Suprapubic skin (tissue), 4 donors: ENCODE measurements around the gene GAS6. TPM values are rescaled to one million over a fixed set of nuclear protein-coding genes. Genes with fewer than 3 reads are reported as not detected.
"Not testable (repeated sequence)": the region's sequence is repeated elsewhere in the genome, so short reads cannot be mapped to it uniquely, and the experiment has no call there.

Experiments
- DNase-seq, 2 donors: peaks; one replicate each; pipeline ENCODE4 v3.0.0-alpha.2; 2019; ENCODE audit warnings: low spot score in 2 of 2
- H3K27ac ChIP-seq: fragments of 200-600 bp; sonication (generic); one replicate; pipeline ENCODE4 v1.5.1; 2019
- H3K27me3 ChIP-seq: fragments of 200-600 bp; sonication (generic); one replicate; pipeline ENCODE4 v1.5.1; 2019
- H3K36me3 ChIP-seq: fragments of 200-600 bp; sonication (generic); one replicate; pipeline ENCODE4 v1.5.1; 2019
- H3K4me1 ChIP-seq: fragments of 200-600 bp; sonication (generic); one replicate; pipeline ENCODE4 v1.5.1; 2019
- H3K4me3 ChIP-seq: fragments of 200-600 bp; sonication (generic); one replicate; pipeline ENCODE4 v1.5.1; 2019; ENCODE audit warnings: mild to moderate bottlenecking
- H3K9me3 ChIP-seq: fragments of 200-600 bp; sonication (generic); one replicate; pipeline ENCODE4 v1.5.1; 2019
- EP300 ChIP-seq: sonication (generic); formaldehyde crosslinking; IDR thresholded peaks from one replicate; pipeline ENCODE4 v1.6.1; 2017; ENCODE audit warnings: antibody characterized with exemption
- POLR2A ChIP-seq, 2 donors: fragments of 450-650 bp; IDR thresholded peaks; one replicate each; pipeline ENCODE4 v1.6.1; 2017; ENCODE audit warnings: antibody characterized with exemption in 2 of 2, mild to moderate bottlenecking in 2 of 2, moderate library complexity in 2 of 2
- POLR2AphosphoS5 ChIP-seq, 3 donors: sonication (generic); formaldehyde crosslinking; IDR thresholded peaks; one replicate each; pipeline ENCODE4 v1.6.1; 2017; ENCODE audit warnings: antibody characterized with exemption in 3 of 3
- WGBS: methylation state at CpG from one replicate; pipeline ENCODE4 v1.1.5; 2018; 5-methylcytosine and 5-hydroxymethylcytosine counted together
- total RNA-seq, 4 donors: library from RNA; depleted of rRNA; stranded (reverse); fragments of >200 nt; gene quantifications; one replicate each; pipeline ENCODE4 v1.1.0, GENCODE V29; 2016
- TF ChIP-seq, protein P1 (sequence below), 2 donors: fragments of 200-600 bp in 1 of 2; fragments of 450-650 bp in 1 of 2; sonication (generic) in 1 of 2; IDR thresholded peaks; one replicate each; pipeline ENCODE4 v1.5.1; 2016 to 2019; ENCODE audit warnings: antibody characterized with exemption in 2 of 2, mild to moderate bottlenecking in 1 of 2, moderate library complexity in 1 of 2

GAS6 gene
- total RNA-seq, 4 donors from 2014 or later: 175 to 286 (median 224) TPM

DNA sequence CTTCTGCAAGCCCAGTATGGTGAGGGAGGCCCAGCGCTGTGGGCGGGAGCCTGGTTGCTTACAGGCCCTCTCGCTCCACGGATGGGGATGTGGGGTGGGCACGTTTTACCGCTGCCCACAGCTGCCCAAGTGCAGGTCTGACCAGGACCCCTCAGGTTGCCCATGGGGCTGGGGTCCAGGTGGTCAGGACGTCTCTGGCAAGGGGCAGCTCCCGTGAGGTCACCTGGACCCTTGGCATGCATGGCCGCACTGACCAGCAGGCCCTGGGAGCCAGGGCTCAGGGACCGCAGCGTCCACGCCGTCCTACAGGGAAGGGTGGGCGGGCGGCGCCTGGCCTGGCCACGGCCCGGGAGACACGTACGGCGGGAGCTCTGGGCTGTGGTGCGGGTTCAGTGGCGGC lies 32.8 kb downstream of the GAS6 start:
- no peak overlapping the region for H3K4me3 ChIP-seq
- H3K4me1 ChIP-seq: peaks cover 8% of the 10 kb centered on the region
- DNase-seq: no peak
- TF ChIP-seq EP300 (no peak), POLR2A (IDR thresholded peaks at IDR 0.05) (no peak), POLR2AphosphoS5 (IDR thresholded peaks at IDR 0.05) (no peak)
- TF ChIP-seq, protein P1, sequence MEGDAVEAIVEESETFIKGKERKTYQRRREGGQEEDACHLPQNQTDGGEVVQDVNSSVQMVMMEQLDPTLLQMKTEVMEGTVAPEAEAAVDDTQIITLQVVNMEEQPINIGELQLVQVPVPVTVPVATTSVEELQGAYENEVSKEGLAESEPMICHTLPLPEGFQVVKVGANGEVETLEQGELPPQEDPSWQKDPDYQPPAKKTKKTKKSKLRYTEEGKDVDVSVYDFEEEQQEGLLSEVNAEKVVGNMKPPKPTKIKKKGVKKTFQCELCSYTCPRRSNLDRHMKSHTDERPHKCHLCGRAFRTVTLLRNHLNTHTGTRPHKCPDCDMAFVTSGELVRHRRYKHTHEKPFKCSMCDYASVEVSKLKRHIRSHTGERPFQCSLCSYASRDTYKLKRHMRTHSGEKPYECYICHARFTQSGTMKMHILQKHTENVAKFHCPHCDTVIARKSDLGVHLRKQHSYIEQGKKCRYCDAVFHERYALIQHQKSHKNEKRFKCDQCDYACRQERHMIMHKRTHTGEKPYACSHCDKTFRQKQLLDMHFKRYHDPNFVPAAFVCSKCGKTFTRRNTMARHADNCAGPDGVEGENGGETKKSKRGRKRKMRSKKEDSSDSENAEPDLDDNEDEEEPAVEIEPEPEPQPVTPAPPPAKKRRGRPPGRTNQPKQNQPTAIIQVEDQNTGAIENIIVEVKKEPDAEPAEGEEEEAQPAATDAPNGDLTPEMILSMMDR (IDR thresholded peaks at IDR 0.05): no peak
- 92% methylated on average over 19 of the region's 23 CpGs for WGBS
- H3K36me3 ChIP-seq: peaks cover 72% of the 10 kb centered on the region
- no peak overlapping the region for H3K27ac ChIP-seq
- no peaks in the 10 kb centered on the region for H3K27me3 ChIP-seq
- no peaks in the 10 kb centered on the region for H3K9me3 ChIP-seq

DNA sequence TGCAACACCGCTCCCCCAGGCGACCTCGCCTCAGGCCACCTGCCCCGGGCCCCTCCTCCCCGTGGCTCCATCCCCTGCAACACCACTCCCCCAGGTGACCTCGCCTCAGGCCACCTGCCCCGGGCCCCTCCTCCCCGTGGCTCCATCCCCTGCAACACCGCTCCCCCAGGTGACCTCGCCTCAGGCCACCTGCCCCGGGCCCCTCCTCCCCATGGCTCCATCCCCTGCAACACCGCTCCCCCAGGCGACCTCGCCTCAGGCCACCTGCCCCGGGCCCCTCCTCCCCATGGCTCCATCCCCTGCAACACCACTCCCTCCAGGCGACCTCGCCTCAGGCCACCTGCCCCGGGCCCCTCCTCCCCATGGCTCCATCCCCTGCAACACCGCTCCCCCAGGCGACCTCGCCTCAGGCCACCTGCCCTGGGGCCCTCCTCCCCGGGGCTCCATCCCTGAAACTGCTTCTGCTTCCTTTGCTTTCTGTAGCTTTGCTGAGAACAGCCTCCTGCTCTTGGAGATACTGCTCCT lies 33.4 kb downstream of the GAS6 start:
- H3K27ac ChIP-seq, DNase-seq, H3K4me1 ChIP-seq, H3K9me3 ChIP-seq, H3K27me3 ChIP-seq, H3K4me3 ChIP-seq: not testable (repeated sequence)
- H3K36me3 ChIP-seq: peaks cover 76% of the 10 kb centered on the region
- 89% methylated on average over 14 of the region's 22 CpGs for WGBS

DNA sequence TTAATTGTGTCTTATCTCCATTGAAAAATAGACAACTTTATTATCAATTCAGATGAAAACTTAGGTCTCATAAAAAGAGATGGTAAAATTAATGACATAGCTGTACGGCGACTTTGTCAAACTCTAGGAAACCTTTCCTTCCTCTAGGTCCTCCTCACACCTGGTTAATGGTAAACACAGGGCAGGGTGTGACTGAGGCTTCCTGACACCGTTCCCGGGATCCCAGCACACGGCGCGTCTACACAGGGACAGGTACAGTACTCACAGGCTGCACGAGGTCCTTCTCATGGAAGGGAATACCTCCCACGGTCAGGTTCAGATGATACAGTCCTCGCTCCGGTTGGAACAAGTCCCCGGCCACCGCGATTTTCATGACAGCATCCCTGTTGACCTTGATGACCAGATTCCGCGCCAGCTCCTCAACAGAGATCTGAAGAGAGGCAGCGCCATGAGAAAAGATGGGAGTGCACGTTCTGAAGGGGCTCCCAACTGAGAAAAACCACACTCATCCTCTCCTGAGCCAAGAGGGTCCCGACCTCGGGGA lies 35.5 kb downstream of the GAS6 start:
- DNase-seq: no peak
- H3K4me1 ChIP-seq: no peaks in the 10 kb centered on the region
- H3K4me3 ChIP-seq: no peak overlapping the region
- H3K36me3 ChIP-seq: peaks cover 71% of the 10 kb centered on the region
- TF ChIP-seq, protein P1 (IDR thresholded peaks at IDR 0.05): no peak
- no peak for TF ChIP-seq EP300
- TF ChIP-seq POLR2AphosphoS5 (IDR thresholded peaks at IDR 0.05): no peak
- no peak for TF ChIP-seq POLR2A (IDR thresholded peaks at IDR 0.05)
- H3K27me3 ChIP-seq: no peaks in the 10 kb centered on the region
- WGBS: 97% methylated on average over 17 of the region's 20 CpGs
- no peaks in the 10 kb centered on the region for H3K9me3 ChIP-seq
- no peak overlapping the region for H3K27ac ChIP-seq

DNA sequence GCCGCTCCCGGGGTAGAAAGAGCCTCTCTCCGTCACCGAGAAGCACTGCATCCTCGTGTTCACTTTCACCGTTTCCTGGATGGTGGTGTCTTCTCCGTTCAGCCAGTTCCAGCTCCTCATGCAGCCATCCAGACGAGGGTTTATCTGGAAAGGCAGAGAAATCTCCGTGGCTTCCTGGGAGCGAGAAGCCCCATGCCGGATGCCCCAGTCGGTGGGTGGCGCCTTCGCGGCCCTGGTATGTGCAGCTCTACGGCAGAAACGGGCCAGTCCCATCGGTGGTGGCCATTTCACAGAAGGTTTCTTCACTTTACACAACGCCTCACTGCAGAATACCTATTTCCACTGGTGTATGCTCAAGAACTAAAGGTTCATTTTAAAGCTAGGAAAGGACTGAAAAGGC lies 36.9 kb downstream of the GAS6 start:
- Histone ChIP-seq H3K4me1 (peaks cover 5% of the 10 kb centered on the region), H3K27me3 (no peaks in the 10 kb centered on the region), H3K4me3 (no peak overlapping the region), H3K36me3 (peaks cover 71% of the 10 kb centered on the region), H3K27ac (no peak overlapping the region), H3K9me3 (no peaks in the 10 kb centered on the region)
- TF ChIP-seq POLR2A (IDR thresholded peaks at IDR 0.05) (no peak), POLR2AphosphoS5 (IDR thresholded peaks at IDR 0.05) (no peak), EP300 (no peak)
- TF ChIP-seq, protein P1 (IDR thresholded peaks at IDR 0.05): no peak
- no peak for DNase-seq
- WGBS: 97% methylated on average over 19 of the region's 19 CpGs

DNA sequence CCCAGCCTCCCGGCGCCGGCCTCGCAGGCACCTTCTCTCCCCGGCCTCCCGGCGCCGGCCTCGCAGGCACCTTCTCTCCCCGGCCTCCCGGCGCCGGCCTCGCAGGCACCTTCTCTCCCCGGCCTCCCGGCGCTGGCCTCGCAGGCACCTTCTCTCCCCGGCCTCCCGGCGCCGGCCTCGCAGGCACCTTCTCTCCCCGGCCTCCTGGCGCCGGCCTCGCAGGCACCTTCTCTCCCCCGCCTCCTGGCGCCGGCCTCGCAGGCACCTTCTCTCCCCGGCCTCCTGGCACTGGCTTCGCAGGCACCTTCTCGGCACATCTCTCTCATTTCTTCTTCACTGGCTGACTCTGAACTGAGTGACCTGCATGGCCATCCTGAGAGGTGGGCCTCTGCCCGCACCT lies 37.4 kb downstream of the GAS6 start:
- H3K27me3 ChIP-seq, H3K27ac ChIP-seq, H3K9me3 ChIP-seq, H3K4me3 ChIP-seq, DNase-seq: not testable (repeated sequence)
- peaks cover 68% of the 10 kb centered on the region for H3K36me3 ChIP-seq
- H3K4me1 ChIP-seq: peaks cover 11% of the 10 kb centered on the region
- WGBS: 87% methylated on average over 34 of the region's 35 CpGs

DNA sequence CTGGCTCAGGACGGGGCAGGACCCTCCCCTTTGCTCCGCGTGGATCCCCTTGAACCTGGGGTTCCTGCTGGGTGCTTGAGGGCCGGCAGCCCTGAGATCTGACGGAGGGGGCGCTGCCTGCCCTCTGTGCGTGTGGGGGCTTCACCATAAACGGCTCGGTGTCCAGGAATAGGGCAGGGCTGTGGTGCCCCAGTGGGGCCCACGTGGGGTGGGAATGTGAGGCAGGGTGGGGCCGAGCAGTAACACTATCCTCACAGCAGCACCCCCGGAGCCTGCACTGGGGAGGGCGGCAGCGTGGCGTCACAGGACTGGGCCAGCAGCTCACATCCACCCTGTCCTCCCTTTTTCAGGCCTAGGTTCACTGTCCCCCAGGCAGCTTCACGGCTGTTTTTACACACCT lies 38.0 kb downstream of the GAS6 start:
- WGBS: 91% methylated on average over 6 of the region's 16 CpGs
- H3K4me1 ChIP-seq: peaks cover 15% of the 10 kb centered on the region
- no peak overlapping the region for H3K27ac ChIP-seq
- H3K36me3 ChIP-seq: peaks cover 62% of the 10 kb centered on the region
- TF ChIP-seq EP300: no peak
- no peaks in the 10 kb centered on the region for H3K9me3 ChIP-seq
- no peak overlapping the region for H3K4me3 ChIP-seq
- DNase-seq: no peak
- H3K27me3 ChIP-seq: no peaks in the 10 kb centered on the region

DNA sequence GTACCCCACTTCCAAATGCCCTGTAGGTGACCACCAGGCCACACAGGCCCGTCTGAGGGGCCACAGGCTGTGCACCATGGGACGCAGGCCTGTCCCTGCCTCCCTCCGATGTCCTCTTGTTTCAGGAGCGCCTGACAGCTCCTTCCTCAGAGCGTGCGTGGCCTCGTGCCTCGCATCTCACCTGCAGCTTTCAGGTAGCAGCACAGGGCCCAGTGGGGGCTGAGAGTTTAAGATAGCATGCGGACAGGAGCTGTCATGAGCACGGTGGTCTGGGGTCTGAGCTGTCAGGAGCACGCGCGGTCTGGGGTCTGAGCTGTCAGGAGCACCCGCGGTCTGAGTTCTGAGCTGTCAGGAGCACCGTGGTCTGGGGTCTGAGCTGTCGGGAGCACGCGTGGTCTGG lies 40.1 kb downstream of the GAS6 start:
- Histone ChIP-seq H3K27me3 (no peaks in the 10 kb centered on the region), H3K4me3 (no peak overlapping the region), H3K4me1 (peaks cover 33% of the 10 kb centered on the region), H3K9me3 (no peaks in the 10 kb centered on the region), H3K27ac (no peak overlapping the region), H3K36me3 (peaks cover 60% of the 10 kb centered on the region)
- WGBS: 85% methylated on average over 14 of the region's 19 CpGs
- TF ChIP-seq, protein P1 (IDR thresholded peaks at IDR 0.05): no peak
- TF ChIP-seq POLR2AphosphoS5 (IDR thresholded peaks at IDR 0.05) (no peak), EP300 (no peak)
- no peak for DNase-seq
